PC-3 (cell line): ENCODE measurements around the gene C12orf57. TPM values are rescaled to one million over a fixed set of nuclear protein-coding genes. Genes with fewer than 3 reads are reported as not detected.

Experiments used
- ATAC-seq: fragments of 200-7000 bp; cut with Tn5 transposase; 2 replicates; pipeline ENCODE4 v1.9.1; 2020; ENCODE audit warnings: mild to moderate bottlenecking, moderate library complexity
- BruUV-seq: library from RNA; stranded (reverse); fragments of 400-500 nt; replicated peaks from 2 replicates; lab custom pipeline; 2021; lab: Mats Ljungman, UMichigan
- CTCF ChIA-PET: fragments of 300-600 bp; sonication (Branson Sonifier 250); formaldehyde crosslinking; loops from one replicate; lab custom pipeline; 2022; ENCODE audit warnings: antibody characterized with exemption; lab: Charles Lee
- POLR2A ChIA-PET: fragments of 300-600 bp; sonication (Branson Sonifier 250); formaldehyde crosslinking; loops from one replicate; lab custom pipeline; 2022; ENCODE audit warnings: antibody characterized with exemption; ENCODE audit not compliant: unreplicated experiment; lab: Charles Lee
- DNase-seq: peaks from one replicate; pipeline ENCODE4 v3.0.0-alpha.2; 2015
- H2AFZ ChIP-seq: fragments of 300-600 bp; sonication (generic); 2 replicates; pipeline ENCODE4 v1.6.0; 2016; ENCODE audit warnings: antibody characterized with exemption, low read length
- H3F3A ChIP-seq: fragments of 300-600 bp; sonication (generic); one replicate; pipeline ENCODE4 v1.6.0; 2017; ENCODE audit warnings: antibody characterized with exemption, low read length, control low read depth, mild to moderate bottlenecking; ENCODE audit not compliant: unreplicated experiment
- H3K27ac ChIP-seq: fragments of 300-600 bp; sonication (generic); 2 replicates; pipeline ENCODE4 v1.5.1; 2016; ENCODE audit warnings: mild to moderate bottlenecking, low read length
- H3K27me3 ChIP-seq: fragments of 300-600 bp; sonication (generic); 2 replicates; pipeline ENCODE4 v1.6.1; 2016; ENCODE audit warnings: low read length, mixed read lengths
- H3K36me3 ChIP-seq: fragments of 300-600 bp; sonication (generic); 2 replicates; pipeline ENCODE4 v1.6.1; 2016; ENCODE audit warnings: low read depth, mixed run types, low read length, mixed read lengths
- H3K4me1 ChIP-seq: fragments of 300-600 bp; sonication (generic); 2 replicates; pipeline ENCODE4 v1.5.1; 2016; ENCODE audit warnings: low read length; ENCODE audit not compliant: insufficient read depth
- H3K4me2 ChIP-seq: fragments of 300-600 bp; sonication (generic); 2 replicates; pipeline ENCODE4 v1.6.0; 2016; ENCODE audit warnings: low read length
- H3K4me3 ChIP-seq: fragments of 300-600 bp; sonication (generic); 2 replicates; pipeline ENCODE4 v1.5.1; 2016; ENCODE audit warnings: mild to moderate bottlenecking, low read length, mixed read lengths
- H3K79me2 ChIP-seq: fragments of 300-600 bp; sonication (generic); 2 replicates; pipeline ENCODE4 v1.6.1; 2017; ENCODE audit warnings: low read length, mixed read lengths
- H3K9ac ChIP-seq: fragments of 300-600 bp; sonication (generic); 2 replicates; pipeline ENCODE4 v1.6.0; 2016; ENCODE audit warnings: mild to moderate bottlenecking, low read length
- H3K9me2 ChIP-seq: fragments of 300-600 bp; sonication (generic); replicated peaks from 2 replicates; pipeline ENCODE4 v1.6.1; 2016; ENCODE audit warnings: mixed run types, low read length, mixed read lengths
- H3K9me3 ChIP-seq: fragments of 300-600 bp; sonication (generic); 2 replicates; pipeline ENCODE4 v1.6.1; 2016; ENCODE audit warnings: low read length, mixed read lengths
- H4K20me1 ChIP-seq: fragments of 300-600 bp; sonication (generic); 2 replicates; pipeline ENCODE4 v1.6.1; 2016; ENCODE audit warnings: low read length, mixed read lengths
- CTCF ChIP-seq: fragments of 300-600 bp; sonication (generic); conservative IDR thresholded peaks from 2 replicates; pipeline ENCODE4 v1.5.1; 2017; ENCODE audit warnings: antibody characterized with exemption, low read depth, mild to moderate bottlenecking, low read length
- EZH2 ChIP-seq: fragments of 300-600 bp; sonication (generic); IDR thresholded peaks from one replicate; pipeline ENCODE4 v1.6.1; 2017; ENCODE audit warnings: antibody characterized with exemption, mild to moderate bottlenecking, low read length; ENCODE audit not compliant: unreplicated experiment
- EZH2phosphoT487 ChIP-seq: fragments of 300-600 bp; sonication (generic); IDR thresholded peaks from 2 replicates; pipeline ENCODE4 v1.6.1; 2018; ENCODE audit warnings: mild to moderate bottlenecking, antibody characterized with exemption, low read length, borderline replicate concordance
- intact Hi-C: fragments of 100-400 bp; cut with micrococcal nuclease; formaldehyde crosslinking; loops from 2 replicates; pipeline ENCODE4 v1.9.0; 2023
- total RNA-seq: library from RNA; depleted of rRNA; stranded (reverse); fragments of >200 nt; gene quantifications from 2 replicates; pipeline ENCODE4 v1.2.3, GENCODE V29; 2014

Gene C12orf57
- total RNA-seq, 1 experiment from 2014 or later: 125 TPM

GRCh38 chr12:6941267-6941666 lies 2.6 kb upstream of the C12orf57 start:
- ChIA-PET POLR2A (interaction anchor here (0.5 kb wide), 1 partner anchor 276 kb away, joined by 7 read pairs; no protein-coding TSS in a partner anchor), CTCF (no interaction called here)
- H3K4me2 ChIP-seq: no peak overlapping the region
- no peak overlapping the region for H3K27ac ChIP-seq
- H2AFZ ChIP-seq: no peak overlapping the region
- TF ChIP-seq EZH2phosphoT487 (no peak), CTCF (no peak), EZH2 (no peak)
- DNase-seq (no peak), ATAC-seq (no peak)
- no peak overlapping the region for H3K4me3 ChIP-seq
- peaks cover 21% of the 10 kb centered on the region for H3K4me1 ChIP-seq
- H3K9me3 ChIP-seq: no peaks in the 10 kb centered on the region
- H3K9me2 ChIP-seq: no peaks in the 10 kb centered on the region
- H4K20me1 ChIP-seq: no peaks in the 10 kb centered on the region
- intact Hi-C loops: no loop called here
- H3K79me2 ChIP-seq: peaks cover 11% of the 10 kb centered on the region; the same call in 1 of the 2 replicates
- BruUV-seq: no TSS peak
- no peaks in the 10 kb centered on the region for H3K27me3 ChIP-seq
- no peaks in the 10 kb centered on the region for H3K36me3 ChIP-seq
- peaks cover 9% of the 10 kb centered on the region for H3F3A ChIP-seq
- H3K9ac ChIP-seq: no peak overlapping the region

- no TSS peak for BruUV-seq
- Histone ChIP-seq H3K27me3 (no peaks in the 10 kb centered on the region), H3K4me1 (peaks cover 21% of the 10 kb centered on the region), H3K9ac (no peak overlapping the region), H3K79me2 (peaks cover 11% of the 10 kb centered on the region; the same call in 1 of the 2 replicates), H3K9me2 (no peaks in the 10 kb centered on the region), H3K9me3 (no peaks in the 10 kb centered on the region), H4K20me1 (no peaks in the 10 kb centered on the region), H3K27ac (no peak overlapping the region), H3K36me3 (no peaks in the 10 kb centered on the region), H2AFZ (no peak overlapping the region), H3F3A (peaks cover 9% of the 10 kb centered on the region), H3K4me2 (no peak overlapping the region), H3K4me3 (no peak overlapping the region)
- intact Hi-C loops: no loop called here
- ChIA-PET POLR2A (interaction anchor here (0.5 kb wide), 1 partner anchor 277 kb away, joined by 7 read pairs; no protein-coding TSS in a partner anchor), CTCF (no interaction called here)
- DNase-seq (no peak), ATAC-seq (no peak)
- TF ChIP-seq EZH2phosphoT487: no peak
- no peak for TF ChIP-seq CTCF
- no peak for TF ChIP-seq EZH2
These were observed 2.0 kb upstream of the C12orf57 start for GRCh38 chr12:6941782-6942181.

- ATAC-seq (no peak), DNase-seq (no peak)
- BruUV-seq: no TSS peak
- no peak for TF ChIP-seq EZH2
- TF ChIP-seq CTCF: no peak
- no peak for TF ChIP-seq EZH2phosphoT487
- CTCF ChIA-PET: no interaction called here
- Histone ChIP-seq H3K79me2 (peaks cover 11% of the 10 kb centered on the region; the same call in 1 of the 2 replicates), H3F3A (peaks cover 9% of the 10 kb centered on the region), H3K9me3 (no peaks in the 10 kb centered on the region), H3K27ac (no peak overlapping the region), H3K4me1 (peaks cover 19% of the 10 kb centered on the region), H3K9me2 (no peaks in the 10 kb centered on the region), H3K4me3 (no peak overlapping the region), H3K36me3 (no peaks in the 10 kb centered on the region), H2AFZ (no peak overlapping the region), H4K20me1 (no peaks in the 10 kb centered on the region), H3K27me3 (no peaks in the 10 kb centered on the region), H3K4me2 (no peak overlapping the region), H3K9ac (no peak overlapping the region)
- POLR2A ChIA-PET: no interaction called here
- intact Hi-C loops: no loop called here
These were observed 1.5 kb upstream of the C12orf57 start for GRCh38 chr12:6942331-6942665.
